NCI-H1092 treated with DMSO at 0.1 percent for 48 hours (cell line): Measurements from ENCODE around the gene MIEF1.

Experiments
- DNase-seq: peaks from one replicate; lab custom pipeline; 2025; lab: John Stamatoyannopoulos, UW

The MIEF1 gene

GRCh38 chr22:39470451-39471291 is 31.4 kb upstream of the MIEF1 start:
- DNase-seq: no peak

- DNase-seq: no peak
Measured at GRCh38 chr22:39471381-39472141, 30.5 kb upstream of the MIEF1 start.

- DNase-seq: no peak
Measured at GRCh38 chr22:39472570-39473556, 29.2 kb upstream of the MIEF1 start.

- no peak for DNase-seq
Measured at GRCh38 chr22:39473851-39474250, 28.2 kb upstream of the MIEF1 start.

- no peak for DNase-seq
Measured at GRCh38 chr22:39474351-39475111, 27.6 kb upstream of the MIEF1 start.

- no peak for DNase-seq
Measured at GRCh38 chr22:39475337-39475736, 26.8 kb upstream of the MIEF1 start.

GRCh38 chr22:39475902-39476301 is 26.2 kb upstream of the MIEF1 start:
- DNase-seq: no peak

GRCh38 chr22:39476664-39477063 is 25.4 kb upstream of the MIEF1 start:
- no peak for DNase-seq

- no peak for DNase-seq
Measured at GRCh38 chr22:39477542-39477941, 24.5 kb upstream of the MIEF1 start.

- DNase-seq: no peak
Measured at GRCh38 chr22:39478441-39478850, 23.6 kb upstream of the MIEF1 start.

GRCh38 chr22:39479254-39479653 is 22.8 kb upstream of the MIEF1 start:
- DNase-seq: no peak

- no peak for DNase-seq
Measured at GRCh38 chr22:39480557-39480956, 21.5 kb upstream of the MIEF1 start.

- no peak for DNase-seq
Measured at GRCh38 chr22:39481054-39481453, 21.0 kb upstream of the MIEF1 start.

GRCh38 chr22:39481595-39481994 is 20.5 kb upstream of the MIEF1 start:
- DNase-seq: no peak

GRCh38 chr22:39482768-39483167 is 19.3 kb upstream of the MIEF1 start:
- no peak for DNase-seq

- no peak for DNase-seq
Measured at GRCh38 chr22:39486951-39487825, 14.9 kb upstream of the MIEF1 start.

GRCh38 chr22:39487826-39488520 is 14.1 kb upstream of the MIEF1 start:
- DNase-seq: no peak

- DNase-seq: no peak
Measured at GRCh38 chr22:39488563-39489083, 13.5 kb upstream of the MIEF1 start.
